Endothelial cell of umbilical vein (primary cell): ENCODE results near the gene WRAP53. TPM values are rescaled to one million over a fixed set of nuclear protein-coding genes. Genes with fewer than 3 reads are reported as not detected.

Experiments used
- BruUV-seq: library from RNA; stranded (reverse); fragments of 400-500 nt; replicated peaks from 2 replicates; lab custom pipeline; 2021; lab: Mats Ljungman, UMichigan
- CTCF ChIA-PET: fragments of 300-600, 350-600 bp; sonication (Branson Sonifier 250); formaldehyde crosslinking; loops from one replicate; lab custom pipeline; 2021; ENCODE audit warnings: antibody characterized with exemption, inconsistent platforms; lab: Charles Lee
- POLR2A ChIA-PET: fragments of 300-600, 350-600 bp; sonication (Branson Sonifier 250); formaldehyde crosslinking; loops from one replicate; lab custom pipeline; 2021; ENCODE audit warnings: antibody characterized with exemption, inconsistent platforms; lab: Charles Lee
- DNase-seq: peaks from one replicate; pipeline ENCODE4 v3.0.0-alpha.2; 2011; ENCODE audit warnings: low read depth, low spot score
- FAIRE-seq: peaks from 2 replicates; lab custom pipeline; 2011; peaks lifted over from hg19 to GRCh38; lab: Jason Lieb, UNC
- H2AFZ ChIP-seq: 2 replicates; pipeline ENCODE4 v1.6.0; 2012; ENCODE audit warnings: low read depth, low read length, control low read depth, inconsistent platforms
- H3K27ac ChIP-seq: 2 replicates; pipeline ENCODE4 v1.5.1; 2011; ENCODE audit warnings: low read depth, mild to moderate bottlenecking, control low read depth, low read length, moderate library complexity; ENCODE audit not compliant: insufficient read depth
- H3K27me3 ChIP-seq, 2 experiments: 2 replicates each; pipeline versions ENCODE4 v1.6.0 to v1.6.1; 2011; ENCODE audit warnings: low read length in 2 of 2, mixed read lengths in 1 of 2; ENCODE audit not compliant: control insufficient read depth in 2 of 2, insufficient read depth in 2 of 2
- H3K36me3 ChIP-seq, 2 experiments: 2 replicates in 1 of 2; 3 replicates in 1 of 2; pipeline ENCODE4 v1.5.1; 2011; ENCODE audit warnings: low read length in 2 of 2, mild to moderate bottlenecking in 1 of 2, moderate library complexity in 1 of 2; ENCODE audit not compliant: control insufficient read depth in 2 of 2, insufficient read depth in 2 of 2; ENCODE audit errors: extremely low read depth in 1 of 2
- H3K4me1 ChIP-seq: 3 replicates; pipeline ENCODE4 v1.5.1; 2011; ENCODE audit warnings: mild to moderate bottlenecking, low read length; ENCODE audit not compliant: control insufficient read depth, insufficient read depth; ENCODE audit errors: extremely low read depth
- H3K4me2 ChIP-seq: 2 replicates; pipeline ENCODE4 v1.6.1; 2011; ENCODE audit warnings: low read length, control low read depth, mixed read lengths; ENCODE audit not compliant: insufficient read depth
- H3K4me3 ChIP-seq, 3 experiments: fragments of 200-600 bp in 1 of 3; sonication (generic), shearing (Covaris generic) in 1 of 3; replicated peaks in 1 of 3; 2 replicates each; pipeline ENCODE4 v1.5.1; 2011 to 2016; ENCODE audit warnings: control low read depth in 3 of 3, low read length in 3 of 3, mild to moderate bottlenecking in 2 of 3, inconsistent platforms in 1 of 3, low read depth in 1 of 3, moderate library complexity in 1 of 3; ENCODE audit not compliant: insufficient read depth in 1 of 3
- H3K79me2 ChIP-seq: 2 replicates; pipeline ENCODE4 v1.6.0; 2012; ENCODE audit warnings: low read length, inconsistent platforms; ENCODE audit not compliant: control insufficient read depth, insufficient read depth
- H3K9ac ChIP-seq: replicated peaks from 2 replicates; pipeline ENCODE3; 2011; ENCODE audit warnings: low read length, control low read depth; ENCODE audit not compliant: insufficient read depth; ENCODE audit errors: extremely low read depth
- H3K9me1 ChIP-seq: replicated peaks from 3 replicates; pipeline ENCODE4 v1.6.0; 2011; ENCODE audit warnings: mild to moderate bottlenecking, low read length; ENCODE audit not compliant: control insufficient read depth, insufficient read depth; ENCODE audit errors: extremely low read depth
- H3K9me3 ChIP-seq: replicated peaks from 2 replicates; pipeline ENCODE4 v1.5.1; 2012; ENCODE audit warnings: low read length, inconsistent platforms; ENCODE audit not compliant: control insufficient read depth, insufficient read depth
- H4K20me1 ChIP-seq: replicated peaks from 2 replicates; pipeline ENCODE3; 2011; ENCODE audit warnings: mild to moderate bottlenecking, low read length; ENCODE audit not compliant: control insufficient read depth, insufficient read depth; ENCODE audit errors: extremely low read depth
- EZH2 ChIP-seq: IDR thresholded peaks from 2 replicates; pipeline ENCODE4 v1.6.1; 2012; ENCODE audit warnings: borderline replicate concordance, low read depth, mild to moderate bottlenecking, moderate library complexity, low read length, inconsistent platforms; ENCODE audit not compliant: severe bottlenecking
- FOS ChIP-seq: IDR thresholded peaks from 2 replicates; pipeline ENCODE4 v1.6.1; 2011; ENCODE audit warnings: mild to moderate bottlenecking, low read length, moderate library complexity, borderline replicate concordance; ENCODE audit not compliant: insufficient read depth
- GATA2 ChIP-seq: IDR thresholded peaks from 2 replicates; pipeline ENCODE4 v1.7.0; 2011; ENCODE audit warnings: low read depth, mild to moderate bottlenecking, moderate library complexity, mixed read lengths, low read length; ENCODE audit not compliant: insufficient read length, insufficient read depth
- JUN ChIP-seq: IDR thresholded peaks from 2 replicates; pipeline ENCODE4 v1.6.1; 2011; ENCODE audit warnings: borderline replicate concordance, low read depth; ENCODE audit not compliant: insufficient read length, insufficient read depth
- MYC ChIP-seq: IDR thresholded peaks from one replicate; pipeline ENCODE4 v1.6.1; 2011; ENCODE audit warnings: mild to moderate bottlenecking, low read depth, low read length
- POLR2A ChIP-seq: IDR thresholded peaks from 2 replicates; pipeline ENCODE4 v1.6.1; 2012; ENCODE audit warnings: low read depth, mild to moderate bottlenecking, control low read depth, low read length
- POLR2AphosphoS5 ChIP-seq: IDR thresholded peaks from 2 replicates; pipeline ENCODE4 v1.6.1; 2012; ENCODE audit warnings: low read depth, mild to moderate bottlenecking, control low read depth, low read length, moderate library complexity; ENCODE audit not compliant: insufficient read depth
- dilution Hi-C: fragments of 300-500 bp; cut with MboI; formaldehyde crosslinking; loops from one replicate; pipeline ENCODE4 v1.15.0; 2019; ENCODE audit warnings: low sequenced_read_pairs; ENCODE audit not compliant: extremely low pct_ligation_motif_present
- intact Hi-C: fragments of 100-400 bp; cut with micrococcal nuclease; formaldehyde crosslinking; loops from one replicate; pipeline ENCODE4 v1.10.0; 2022
- polyA plus RNA-seq, 4 experiments: library from polyadenylated mRNA; depleted of rRNA in 3 of 4; stranded (reverse) in 3 of 4; unstranded in 1 of 4; fragments of >200 nt; gene quantifications; 2 replicates each; pipeline versions ENCODE4 v1.2.1 to v1.2.3, GENCODE V29; 2011 to 2012; ENCODE audit warnings: missing spikeins in 1 of 4
- total RNA-seq: library from RNA; stranded (reverse); gene quantifications from 2 replicates; pipeline ENCODE4 v1.2.3, GENCODE V29; 2021
- TF ChIP-seq, protein P1 (sequence below), 2 donors: IDR thresholded peaks; 1 replicate in 1 of 2; 2 replicates in 1 of 2; pipeline ENCODE4 v1.5.1; 2011; ENCODE audit warnings: low read length in 2 of 2, mild to moderate bottlenecking in 2 of 2, moderate library complexity in 2 of 2, control low read depth in 1 of 2, inconsistent platforms in 1 of 2, low read depth in 1 of 2; ENCODE audit not compliant: insufficient read depth in 1 of 2; ENCODE audit errors: extremely low read depth in 1 of 2
- TF ChIP-seq, protein P2 (sequence below): IDR thresholded peaks from 2 replicates; pipeline ENCODE4 v1.6.1; 2011; ENCODE audit not compliant: insufficient read depth, insufficient read length

Gene WRAP53
- total and polyA plus RNA-seq, 2 donors (not counting 3 experiments of a cell fraction or from before 2014, with no cell fraction given) = 17.9 to 28.0 TPM

DNA sequence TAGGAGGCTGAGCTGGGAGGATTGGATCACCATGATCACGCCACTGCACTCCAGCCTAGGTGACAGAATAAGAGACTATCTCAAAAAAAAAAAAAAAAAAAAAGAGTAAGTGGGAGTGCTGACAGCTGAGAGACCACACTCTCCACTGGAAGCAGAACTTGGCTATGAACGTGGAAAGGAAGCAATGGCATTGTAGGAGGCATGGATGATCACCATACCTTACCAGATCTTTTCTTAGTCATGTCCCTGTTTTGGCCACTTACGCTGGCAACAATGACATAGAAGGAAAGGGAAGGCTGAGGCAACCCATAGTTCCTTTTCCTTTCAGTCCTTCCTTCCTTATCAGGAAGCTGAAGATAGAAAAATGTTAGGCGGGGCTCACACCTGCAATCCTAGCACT, 41.3 kb upstream of the WRAP53 start:
- Histone ChIP-seq H3K79me2 (no peaks in the 10 kb centered on the region), H3K9me1 (no peaks in the 10 kb centered on the region), H3K36me3 (no peaks in the 10 kb centered on the region), H3K4me1 (no peaks in the 10 kb centered on the region), H3K9ac (no peak overlapping the region), H3K27me3 (peaks cover 12 to 20% of the 10 kb centered on the region in 2 experiments), H3K4me2 (no peak overlapping the region), H3K27ac (no peak overlapping the region), H2AFZ (no peak overlapping the region), H3K9me3 (no peaks in the 10 kb centered on the region), H3K4me3 (no peak overlapping the region), H4K20me1 (no peaks in the 10 kb centered on the region)
- intact Hi-C loops = no loop called here
- ChIA-PET POLR2A (no interaction called here), CTCF (interaction anchor here (0.8 to 1.4 kb wide), 3 partner anchors 20 to 427 kb away, joined by 3 to 4 read pairs (median 4); partner anchors contain the start of genes TP53 and WRAP53)
- DNase-seq (no peak), FAIRE-seq (no peak)
- dilution Hi-C loops = no loop called here
- BruUV-seq = no TSS peak
- TF ChIP-seq POLR2A (no peak), EZH2 (no peak), MYC (no peak), GATA2 (no peak), POLR2AphosphoS5 (no peak), JUN (no peak), FOS (no peak)
- TF ChIP-seq, protein P1, sequence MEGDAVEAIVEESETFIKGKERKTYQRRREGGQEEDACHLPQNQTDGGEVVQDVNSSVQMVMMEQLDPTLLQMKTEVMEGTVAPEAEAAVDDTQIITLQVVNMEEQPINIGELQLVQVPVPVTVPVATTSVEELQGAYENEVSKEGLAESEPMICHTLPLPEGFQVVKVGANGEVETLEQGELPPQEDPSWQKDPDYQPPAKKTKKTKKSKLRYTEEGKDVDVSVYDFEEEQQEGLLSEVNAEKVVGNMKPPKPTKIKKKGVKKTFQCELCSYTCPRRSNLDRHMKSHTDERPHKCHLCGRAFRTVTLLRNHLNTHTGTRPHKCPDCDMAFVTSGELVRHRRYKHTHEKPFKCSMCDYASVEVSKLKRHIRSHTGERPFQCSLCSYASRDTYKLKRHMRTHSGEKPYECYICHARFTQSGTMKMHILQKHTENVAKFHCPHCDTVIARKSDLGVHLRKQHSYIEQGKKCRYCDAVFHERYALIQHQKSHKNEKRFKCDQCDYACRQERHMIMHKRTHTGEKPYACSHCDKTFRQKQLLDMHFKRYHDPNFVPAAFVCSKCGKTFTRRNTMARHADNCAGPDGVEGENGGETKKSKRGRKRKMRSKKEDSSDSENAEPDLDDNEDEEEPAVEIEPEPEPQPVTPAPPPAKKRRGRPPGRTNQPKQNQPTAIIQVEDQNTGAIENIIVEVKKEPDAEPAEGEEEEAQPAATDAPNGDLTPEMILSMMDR (IDR thresholded peaks at IDR 0.05; ENCODE audit: extremely low read depth in 1 of 2, insufficient read depth in 1 of 2, low read depth in 1 of 2, low read length in 2 of 2) = no peak
- TF ChIP-seq, protein P2, sequence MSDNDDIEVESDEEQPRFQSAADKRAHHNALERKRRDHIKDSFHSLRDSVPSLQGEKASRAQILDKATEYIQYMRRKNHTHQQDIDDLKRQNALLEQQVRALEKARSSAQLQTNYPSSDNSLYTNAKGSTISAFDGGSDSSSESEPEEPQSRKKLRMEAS = no peak
